ENCODE measurements around the gene ZNF420.

- no peak for TF ChIP-seq CTCF (IDR thresholded peaks at IDR 0.05; ENCODE audit: insufficient read depth, low read length, poor library complexity, severe bottlenecking)
- TF ChIP-seq EZH2phosphoT487 (conservative IDR thresholded peaks at IDR 0.05; ENCODE audit: low read length) = no peak
These were observed 8.9 kb downstream of the ZNF420 start for GRCh38 chr19:37087110-37087509.
